Measurements from ENCODE around the gene TRPM3.

Gene TRPM3

DNA sequence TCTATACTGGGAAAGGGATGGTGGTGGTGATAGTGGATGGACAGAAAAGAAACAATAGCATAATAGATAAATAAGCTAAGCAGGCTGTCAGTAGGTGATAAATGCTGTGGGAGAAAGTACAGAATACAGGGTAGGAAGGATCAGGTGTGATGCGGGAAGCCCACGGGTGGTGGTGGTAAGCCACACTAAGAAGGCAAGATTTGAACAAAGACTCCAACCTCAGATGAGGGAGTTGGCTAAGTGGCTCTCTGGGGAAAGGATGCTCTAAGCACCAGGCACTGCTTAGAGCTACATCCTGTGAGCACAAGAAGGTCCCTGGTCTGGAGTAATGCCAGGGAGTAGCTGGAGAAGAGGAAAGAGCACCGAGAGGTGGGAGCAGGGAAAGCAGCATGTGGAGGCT lies 555.4 kb downstream of the TRPM3 start:
- Histone ChIP-seq H3K79me2 (ENCODE audit: insufficient read depth, low read depth) (no peaks in the 10 kb centered on the region), H3K27me3 (ENCODE audit: insufficient read depth, low read depth) (no peaks in the 10 kb centered on the region)

DNA sequence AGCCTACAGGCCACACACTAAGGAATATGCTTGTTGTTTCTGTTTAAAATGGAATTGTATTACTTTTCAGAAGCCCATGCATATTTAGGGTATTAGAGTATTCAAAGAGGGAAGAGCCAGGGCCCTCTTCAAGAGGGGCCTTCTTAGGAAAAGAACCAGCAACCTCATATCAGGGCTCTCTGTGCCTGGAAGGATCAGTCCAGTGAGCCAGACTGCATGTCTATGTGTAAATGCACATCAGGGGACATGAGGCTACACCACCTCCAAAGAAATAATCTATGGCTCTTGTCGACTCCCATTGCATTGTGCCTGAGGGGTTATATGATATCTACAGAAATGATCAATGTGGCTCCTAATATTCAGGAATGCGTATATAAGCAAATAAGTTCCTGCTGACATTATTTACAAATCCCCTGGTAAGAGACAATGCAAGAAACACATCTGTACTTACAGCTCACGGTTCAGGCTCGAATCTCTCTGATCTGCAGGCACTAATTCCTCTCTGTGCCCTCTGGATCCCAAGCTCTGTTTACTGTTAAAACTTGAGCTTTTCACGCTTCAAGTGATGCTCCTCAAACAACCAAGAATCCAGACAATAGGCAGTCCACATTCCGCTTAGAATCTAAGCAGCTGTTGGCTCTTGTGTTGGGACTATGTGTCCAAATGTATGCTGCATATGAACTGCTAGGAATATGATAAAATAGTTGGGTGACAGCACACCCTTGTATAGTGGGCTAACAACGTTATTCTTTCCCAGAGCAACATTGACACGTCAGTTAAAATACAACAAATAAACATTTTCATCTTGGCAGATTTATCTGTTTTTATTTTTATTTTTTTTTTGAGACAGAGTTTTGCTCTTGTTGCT lies 556.7 kb downstream of the TRPM3 start:
- peak overlapping the region; percentile 31; the same call in 1 of the 2 replicates for H2AFZ ChIP-seq (ENCODE audit: low read depth)
- peak overlapping the region; percentile 74 for H3K27ac ChIP-seq

More for the DNA sequence above, 555.4 kb downstream of the TRPM3 start:
- Histone ChIP-seq H3K27ac (no peak overlapping the region), H4K20me1 (ENCODE audit: insufficient read depth) (no peaks in the 10 kb centered on the region), H3K4me2 (no peak overlapping the region), H2AFZ (ENCODE audit: low read depth) (no peak overlapping the region), H3K9ac (no peak overlapping the region), H3K4me3 (IDR thresholded peaks at IDR 0.05; ENCODE audit: insufficient read depth, low read depth, low read length) (no peak overlapping the region), H3K36me3 (ENCODE audit: insufficient read depth) (no peaks in the 10 kb centered on the region), H3K4me1 (ENCODE audit: low read depth, poor library complexity, severe bottlenecking) (peaks cover 32% of the 10 kb centered on the region)
- TF ChIP-seq, protein P1, sequence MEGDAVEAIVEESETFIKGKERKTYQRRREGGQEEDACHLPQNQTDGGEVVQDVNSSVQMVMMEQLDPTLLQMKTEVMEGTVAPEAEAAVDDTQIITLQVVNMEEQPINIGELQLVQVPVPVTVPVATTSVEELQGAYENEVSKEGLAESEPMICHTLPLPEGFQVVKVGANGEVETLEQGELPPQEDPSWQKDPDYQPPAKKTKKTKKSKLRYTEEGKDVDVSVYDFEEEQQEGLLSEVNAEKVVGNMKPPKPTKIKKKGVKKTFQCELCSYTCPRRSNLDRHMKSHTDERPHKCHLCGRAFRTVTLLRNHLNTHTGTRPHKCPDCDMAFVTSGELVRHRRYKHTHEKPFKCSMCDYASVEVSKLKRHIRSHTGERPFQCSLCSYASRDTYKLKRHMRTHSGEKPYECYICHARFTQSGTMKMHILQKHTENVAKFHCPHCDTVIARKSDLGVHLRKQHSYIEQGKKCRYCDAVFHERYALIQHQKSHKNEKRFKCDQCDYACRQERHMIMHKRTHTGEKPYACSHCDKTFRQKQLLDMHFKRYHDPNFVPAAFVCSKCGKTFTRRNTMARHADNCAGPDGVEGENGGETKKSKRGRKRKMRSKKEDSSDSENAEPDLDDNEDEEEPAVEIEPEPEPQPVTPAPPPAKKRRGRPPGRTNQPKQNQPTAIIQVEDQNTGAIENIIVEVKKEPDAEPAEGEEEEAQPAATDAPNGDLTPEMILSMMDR (conservative IDR thresholded peaks at IDR 0.05; ENCODE audit: low read depth, low read length): no peak

DNA sequence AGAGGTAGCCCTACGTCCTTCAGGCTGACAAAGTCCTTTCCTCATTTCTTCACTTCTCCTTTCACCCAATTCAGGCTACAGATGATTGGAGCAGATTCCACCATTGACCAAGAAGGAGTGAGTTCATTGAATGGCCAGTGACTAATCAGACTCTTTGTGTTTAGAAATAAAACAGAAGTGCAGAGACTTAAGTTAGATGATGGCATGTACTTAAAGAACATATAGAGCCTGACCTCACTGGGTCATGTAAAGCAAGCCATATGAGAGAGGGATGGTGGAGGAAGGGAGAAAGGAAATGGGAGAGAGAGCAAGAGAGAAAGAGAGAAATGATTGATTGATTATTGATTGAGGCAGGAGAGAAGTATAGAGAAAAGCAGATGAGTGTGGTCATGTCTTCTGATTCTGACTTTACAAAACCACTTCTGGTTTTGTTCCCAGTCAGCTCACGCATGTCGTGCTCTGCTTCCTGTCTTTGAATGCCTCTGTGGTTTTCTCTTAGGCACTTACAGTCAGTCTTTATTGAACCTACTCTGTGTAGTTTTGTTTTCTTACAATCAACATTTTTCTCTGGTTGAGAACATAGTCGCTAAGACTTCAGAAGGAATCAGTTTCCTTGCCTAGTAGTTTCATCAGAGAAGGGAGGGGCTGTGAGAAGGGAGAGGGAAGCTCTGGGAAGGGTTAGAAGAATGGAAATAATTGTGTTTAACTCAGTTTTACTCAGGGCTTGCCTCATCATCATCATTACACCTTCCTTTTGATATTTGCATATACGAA lies 557.8 kb downstream of the TRPM3 start:
- TF ChIP-seq, protein P1 (conservative IDR thresholded peaks at IDR 0.05; ENCODE audit: low read depth, low read length): no peak
- peak overlapping the region; percentile 31 for H2AFZ ChIP-seq (ENCODE audit: low read depth)
- peak overlapping the region; percentile 11; the same call in 1 of the 2 replicates for H3K9ac ChIP-seq
- no peaks in the 10 kb centered on the region for H4K20me1 ChIP-seq (ENCODE audit: insufficient read depth)
- H3K4me2 ChIP-seq: peak overlapping the region; percentile 53
- H3K79me2 ChIP-seq (ENCODE audit: insufficient read depth, low read depth): no peaks in the 10 kb centered on the region
- H3K4me1 ChIP-seq (ENCODE audit: low read depth, poor library complexity, severe bottlenecking): peaks cover 32% of the 10 kb centered on the region
- peak overlapping the region; percentile 74 for H3K27ac ChIP-seq
- H3K36me3 ChIP-seq (ENCODE audit: insufficient read depth): no peaks in the 10 kb centered on the region
- H3K27me3 ChIP-seq (ENCODE audit: insufficient read depth, low read depth): no peaks in the 10 kb centered on the region
- no peak overlapping the region for H3K4me3 ChIP-seq (IDR thresholded peaks at IDR 0.05; ENCODE audit: insufficient read depth, low read depth, low read length)

More for the DNA sequence above, 556.7 kb downstream of the TRPM3 start:
- H3K36me3 ChIP-seq (ENCODE audit: insufficient read depth): no peaks in the 10 kb centered on the region
- H4K20me1 ChIP-seq (ENCODE audit: insufficient read depth): no peaks in the 10 kb centered on the region
- peaks cover 32% of the 10 kb centered on the region for H3K4me1 ChIP-seq (ENCODE audit: low read depth, poor library complexity, severe bottlenecking)
- H3K4me3 ChIP-seq (IDR thresholded peaks at IDR 0.05; ENCODE audit: insufficient read depth, low read depth, low read length): no peak overlapping the region
- H3K4me2 ChIP-seq: peak overlapping the region; percentile 53
- H3K9ac ChIP-seq: no peak overlapping the region; the same call in 1 of the 2 replicates
- no peaks in the 10 kb centered on the region for H3K79me2 ChIP-seq (ENCODE audit: insufficient read depth, low read depth)
- TF ChIP-seq, protein P1 (conservative IDR thresholded peaks at IDR 0.05; ENCODE audit: low read depth, low read length): no peak
- H3K27me3 ChIP-seq (ENCODE audit: insufficient read depth, low read depth): no peaks in the 10 kb centered on the region

DNA sequence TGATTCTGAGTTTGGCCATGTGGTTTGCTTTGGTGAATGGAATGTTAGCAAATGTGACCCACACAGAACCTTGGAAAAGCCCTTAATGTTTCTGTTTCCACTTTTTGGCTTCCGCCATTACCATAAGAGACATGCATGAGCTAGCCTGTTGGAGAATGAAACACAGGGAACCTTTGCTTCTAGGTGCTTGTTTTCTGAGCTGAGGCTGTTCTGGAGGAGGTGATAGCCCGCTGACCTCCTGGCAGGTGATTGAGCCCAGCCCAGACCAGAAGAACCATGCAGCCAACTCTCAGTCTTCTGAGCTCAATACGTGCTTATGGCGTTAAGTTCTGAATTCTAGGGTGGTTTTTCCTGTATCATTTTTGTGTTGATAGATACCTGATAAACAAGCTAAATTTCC lies 558.4 kb downstream of the TRPM3 start:
- peak overlapping the region; percentile 74 for H3K27ac ChIP-seq
- H3K79me2 ChIP-seq (ENCODE audit: insufficient read depth, low read depth): no peaks in the 10 kb centered on the region
- H2AFZ ChIP-seq (ENCODE audit: low read depth): peak overlapping the region; percentile 31
- peak overlapping the region; percentile 11; the same call in 1 of the 2 replicates for H3K9ac ChIP-seq
- TF ChIP-seq, protein P1 (conservative IDR thresholded peaks at IDR 0.05; ENCODE audit: low read depth, low read length): no peak
- peak overlapping the region; percentile 53 for H3K4me2 ChIP-seq
- no peaks in the 10 kb centered on the region for H3K27me3 ChIP-seq (ENCODE audit: insufficient read depth, low read depth)
- H3K4me3 ChIP-seq (IDR thresholded peaks at IDR 0.05; ENCODE audit: insufficient read depth, low read depth, low read length): no peak overlapping the region
- no peaks in the 10 kb centered on the region for H4K20me1 ChIP-seq (ENCODE audit: insufficient read depth)
- H3K36me3 ChIP-seq (ENCODE audit: insufficient read depth): no peaks in the 10 kb centered on the region
- H3K4me1 ChIP-seq (ENCODE audit: low read depth, poor library complexity, severe bottlenecking): peaks cover 32% of the 10 kb centered on the region

All from KMS-11 (cell line).